Keratinocyte (primary cell): Measurements from ENCODE around the gene SORBS1. TPM values are rescaled to one million over a fixed set of nuclear protein-coding genes. Genes with fewer than 3 reads are reported as not detected.

Experiments
- DNase-seq: peaks from one replicate; pipeline ENCODE4 v3.0.0-alpha.2; 2011; ENCODE audit warnings: low read depth, missing footprints, low spot score
- FAIRE-seq: peaks from 2 replicates; lab custom pipeline; 2011; peaks lifted over from hg19 to GRCh38; lab: Jason Lieb, UNC
- H2AFZ ChIP-seq: 2 replicates; pipeline ENCODE4 v1.6.0; 2012; ENCODE audit warnings: low read length, control low read depth, inconsistent platforms; ENCODE audit not compliant: control insufficient read depth
- H3K27ac ChIP-seq: 2 replicates; pipeline ENCODE4 v1.5.1; 2011; ENCODE audit warnings: low read length; ENCODE audit not compliant: control insufficient read depth, insufficient read depth
- H3K27me3 ChIP-seq: 3 replicates; pipeline ENCODE4 v1.6.0; 2011; ENCODE audit warnings: low read length; ENCODE audit not compliant: control insufficient read depth, insufficient read depth; ENCODE audit errors: extremely low read depth
- H3K36me3 ChIP-seq, 2 experiments: 2 replicates in 1 of 2; 3 replicates in 1 of 2; pipeline ENCODE4 v1.5.1; 2011; ENCODE audit warnings: low read length in 2 of 2, mild to moderate bottlenecking in 1 of 2; ENCODE audit not compliant: control insufficient read depth in 2 of 2, insufficient read depth in 2 of 2; ENCODE audit errors: extremely low read depth in 1 of 2
- H3K4me1 ChIP-seq: 3 replicates; pipeline ENCODE4 v1.5.1; 2011; ENCODE audit warnings: low read length; ENCODE audit not compliant: control insufficient read depth, insufficient read depth; ENCODE audit errors: extremely low read depth
- H3K4me2 ChIP-seq: 3 replicates; pipeline ENCODE4 v1.6.0; 2011; ENCODE audit warnings: low read depth, low read length; ENCODE audit not compliant: control insufficient read depth, insufficient read depth; ENCODE audit errors: extremely low read depth
- H3K4me3 ChIP-seq, 3 experiments: fragments of 200-600 bp in 1 of 3; sonication (generic) in 1 of 3; 2 replicates in 2 of 3; 3 replicates in 1 of 3; pipeline ENCODE4 v1.5.1; 2011 to 2016; ENCODE audit warnings: low read length in 3 of 3, mild to moderate bottlenecking in 3 of 3, control low read depth in 2 of 3, inconsistent platforms in 1 of 3, low read depth in 1 of 3, mixed read lengths in 1 of 3, mixed run types in 1 of 3, moderate library complexity in 1 of 3; ENCODE audit not compliant: control insufficient read depth in 2 of 3, insufficient read depth in 2 of 3; ENCODE audit errors: extremely low read depth in 1 of 3
- H3K79me2 ChIP-seq: 2 replicates; pipeline ENCODE4 v1.6.0; 2012; ENCODE audit warnings: low read length; ENCODE audit not compliant: control insufficient read depth, insufficient read depth
- H3K9ac ChIP-seq: 3 replicates; pipeline ENCODE4 v1.6.0; 2011; ENCODE audit warnings: low read length; ENCODE audit not compliant: control insufficient read depth, insufficient read depth; ENCODE audit errors: extremely low read depth
- H3K9me1 ChIP-seq: 3 replicates; pipeline ENCODE4 v1.6.0; 2011; ENCODE audit warnings: low read length; ENCODE audit not compliant: control insufficient read depth, insufficient read depth; ENCODE audit errors: extremely low read depth
- H3K9me3 ChIP-seq: 2 replicates; pipeline ENCODE4 v1.5.1; 2012; ENCODE audit warnings: low read depth, low read length; ENCODE audit not compliant: control insufficient read depth
- H4K20me1 ChIP-seq: 3 replicates; pipeline ENCODE4 v1.6.0; 2011; ENCODE audit warnings: low read length; ENCODE audit not compliant: control insufficient read depth, insufficient read depth; ENCODE audit errors: extremely low read depth
- EZH2 ChIP-seq: IDR thresholded peaks from one replicate; pipeline ENCODE4 v1.6.1; 2012; ENCODE audit warnings: inconsistent platforms, mild to moderate bottlenecking, low read length, moderate library complexity
- dilution Hi-C: fragments of 300-500 bp; cut with MboI; formaldehyde crosslinking; loops from one replicate; pipeline ENCODE4 v1.7.0; 2020; ENCODE audit warnings: low sequenced_read_pairs; ENCODE audit not compliant: extremely low pct_ligation_motif_present
- polyA plus RNA-seq, 5 experiments: library from polyadenylated mRNA; depleted of rRNA in 3 of 5; stranded (reverse) in 3 of 5; stranded (forward) in 1 of 5; unstranded in 1 of 5; fragments of >200 nt; gene quantifications; 1 replicate in 1 of 5; 2 replicates in 3 of 5; 3 replicates in 1 of 5; pipeline versions ENCODE4 v1.2.1 to v1.2.3, GENCODE V29; 2011 to 2012; ENCODE audit warnings: missing spikeins in 2 of 5, low read depth in 1 of 5, low replicate concordance in 1 of 5
- TF ChIP-seq, protein P1 (sequence below), 3 experiments: IDR thresholded peaks in 1 of 3; conservative IDR thresholded peaks in 1 of 3; optimal IDR thresholded peaks in 1 of 3; 2 replicates in 2 of 3; 3 replicates in 1 of 3; pipeline versions ENCODE3 to v1.5.1; 2011; ENCODE audit warnings: low read length in 3 of 3, mild to moderate bottlenecking in 3 of 3, moderate library complexity in 2 of 3, control low read depth in 1 of 3, inconsistent platforms in 1 of 3; ENCODE audit not compliant: insufficient read depth in 2 of 3; ENCODE audit errors: extremely low read depth in 1 of 3

Gene SORBS1
- polyA plus RNA-seq, 1 donor (not counting 4 experiments of a cell fraction or from before 2014, with no cell fraction given) = 0.42 TPM

DNA sequence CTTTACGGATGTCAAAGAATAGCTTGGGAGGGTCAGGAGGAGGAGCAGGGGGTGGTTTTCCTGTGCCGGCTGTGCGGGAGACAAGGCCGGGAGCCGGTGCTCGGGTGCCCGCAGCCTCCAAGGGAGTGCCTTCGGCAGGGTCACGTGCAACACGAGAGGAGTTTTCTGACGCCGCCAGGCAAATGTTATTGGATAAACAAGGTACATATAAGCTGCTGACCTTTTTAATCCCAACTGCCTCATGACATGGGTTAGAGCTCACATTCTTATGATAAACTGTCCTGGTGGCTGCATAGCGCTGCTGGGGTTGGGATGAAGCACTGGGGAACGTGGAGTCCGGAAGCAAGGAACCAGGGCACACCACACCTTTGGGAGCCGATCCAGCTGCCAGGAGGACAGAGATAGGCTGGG lies 145.5 kb downstream of the SORBS1 start:
- dilution Hi-C loops = no loop called here
- H3K4me3 ChIP-seq = no peak overlapping the region
- no peak overlapping the region for H2AFZ ChIP-seq
- FAIRE-seq (no peak), DNase-seq (no peak)
- no peaks in the 10 kb centered on the region for H3K4me1 ChIP-seq
- H3K27ac ChIP-seq = no peak overlapping the region
- H3K9ac ChIP-seq = no peak overlapping the region
- H4K20me1 ChIP-seq = no peaks in the 10 kb centered on the region
- no peaks in the 10 kb centered on the region for H3K9me1 ChIP-seq
- TF ChIP-seq EZH2 = no peak
- TF ChIP-seq, protein P1, sequence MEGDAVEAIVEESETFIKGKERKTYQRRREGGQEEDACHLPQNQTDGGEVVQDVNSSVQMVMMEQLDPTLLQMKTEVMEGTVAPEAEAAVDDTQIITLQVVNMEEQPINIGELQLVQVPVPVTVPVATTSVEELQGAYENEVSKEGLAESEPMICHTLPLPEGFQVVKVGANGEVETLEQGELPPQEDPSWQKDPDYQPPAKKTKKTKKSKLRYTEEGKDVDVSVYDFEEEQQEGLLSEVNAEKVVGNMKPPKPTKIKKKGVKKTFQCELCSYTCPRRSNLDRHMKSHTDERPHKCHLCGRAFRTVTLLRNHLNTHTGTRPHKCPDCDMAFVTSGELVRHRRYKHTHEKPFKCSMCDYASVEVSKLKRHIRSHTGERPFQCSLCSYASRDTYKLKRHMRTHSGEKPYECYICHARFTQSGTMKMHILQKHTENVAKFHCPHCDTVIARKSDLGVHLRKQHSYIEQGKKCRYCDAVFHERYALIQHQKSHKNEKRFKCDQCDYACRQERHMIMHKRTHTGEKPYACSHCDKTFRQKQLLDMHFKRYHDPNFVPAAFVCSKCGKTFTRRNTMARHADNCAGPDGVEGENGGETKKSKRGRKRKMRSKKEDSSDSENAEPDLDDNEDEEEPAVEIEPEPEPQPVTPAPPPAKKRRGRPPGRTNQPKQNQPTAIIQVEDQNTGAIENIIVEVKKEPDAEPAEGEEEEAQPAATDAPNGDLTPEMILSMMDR (optimal IDR thresholded peaks at IDR 0.05 in 1 of 3, IDR thresholded peaks at IDR 0.05 in 1 of 3, conservative IDR thresholded peaks at IDR 0.05 in 1 of 3; ENCODE audit: extremely low read depth in 1 of 3, insufficient read depth in 2 of 3, low read length in 3 of 3) = no peak
- H3K9me3 ChIP-seq = no peaks in the 10 kb centered on the region
- no peaks in the 10 kb centered on the region for H3K36me3 ChIP-seq
- H3K27me3 ChIP-seq = peaks cover 5% of the 10 kb centered on the region
- no peak overlapping the region for H3K4me2 ChIP-seq
- H3K79me2 ChIP-seq = no peaks in the 10 kb centered on the region

DNA sequence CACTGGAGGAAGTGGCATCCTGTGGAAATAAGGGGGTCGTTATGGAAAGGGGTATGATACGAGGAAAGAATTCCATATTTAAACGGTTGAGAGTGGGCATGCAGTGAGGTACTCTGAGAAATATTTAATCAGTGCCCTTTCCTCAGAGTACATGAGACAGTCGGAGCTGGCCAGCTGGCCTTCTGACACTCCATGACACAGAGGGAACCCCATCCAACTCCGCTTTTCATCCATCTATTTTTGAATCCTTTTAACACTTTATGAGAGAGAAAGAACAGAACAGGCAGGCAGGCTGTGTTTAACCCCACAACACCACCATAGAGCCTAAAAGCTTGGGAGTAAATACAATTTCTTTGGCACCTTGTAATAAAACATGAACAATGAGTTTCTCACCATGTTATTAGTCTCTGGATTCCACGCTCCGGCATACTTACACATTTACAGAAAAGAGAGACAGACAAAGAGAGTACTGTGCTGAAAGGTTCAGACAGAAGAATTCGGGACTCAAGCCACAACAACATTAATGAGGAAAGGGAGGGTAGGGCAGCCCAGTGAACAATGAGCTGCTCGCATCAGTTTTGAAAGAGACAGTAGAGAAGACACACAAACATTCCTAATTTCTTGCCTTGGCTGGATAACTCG lies 146.2 kb downstream of the SORBS1 start:
- no peak for DNase-seq
- TF ChIP-seq, protein P1 (optimal IDR thresholded peaks at IDR 0.05 in 1 of 3, IDR thresholded peaks at IDR 0.05 in 1 of 3, conservative IDR thresholded peaks at IDR 0.05 in 1 of 3; ENCODE audit: extremely low read depth in 1 of 3, insufficient read depth in 2 of 3, low read length in 3 of 3) = no peak
- TF ChIP-seq EZH2 = no peak
- Histone ChIP-seq H3K27me3 (peaks cover 5% of the 10 kb centered on the region), H3K27ac (no peak overlapping the region), H3K4me3 (no peak overlapping the region), H3K9me1 (no peaks in the 10 kb centered on the region), H3K36me3 (no peaks in the 10 kb centered on the region), H3K9ac (no peak overlapping the region), H3K4me1 (no peaks in the 10 kb centered on the region), H2AFZ (no peak overlapping the region), H3K9me3 (no peaks in the 10 kb centered on the region), H3K79me2 (no peaks in the 10 kb centered on the region), H4K20me1 (no peaks in the 10 kb centered on the region), H3K4me2 (no peak overlapping the region)
- dilution Hi-C loops = no loop called here
- FAIRE-seq = no peak
